NCI-H446 treated with DMSO at 0.1 percent for 48 hours (cell line): Measurements from ENCODE around the gene EIF2D.
"Not testable (repeated sequence)": the region's sequence is repeated elsewhere in the genome, so short reads cannot be mapped to it uniquely, and the experiment has no call there.

Experiments used
- DNase-seq: peaks from one replicate; lab custom pipeline; 2025; lab: John Stamatoyannopoulos, UW

Gene EIF2D

GRCh38 chr1:206612129-206612876 is at the start of gene EIF2D:
TSS of gene EIF2D (minus strand) at chr1:206612465. CDS start at chr1:206612342, 123 bp downstream.
- DNase-seq: peak; percentile 88

- DNase-seq: no peak
These were observed 49.0 kb upstream of the EIF2D start for GRCh38 chr1:206661161-206661820.

DNA sequence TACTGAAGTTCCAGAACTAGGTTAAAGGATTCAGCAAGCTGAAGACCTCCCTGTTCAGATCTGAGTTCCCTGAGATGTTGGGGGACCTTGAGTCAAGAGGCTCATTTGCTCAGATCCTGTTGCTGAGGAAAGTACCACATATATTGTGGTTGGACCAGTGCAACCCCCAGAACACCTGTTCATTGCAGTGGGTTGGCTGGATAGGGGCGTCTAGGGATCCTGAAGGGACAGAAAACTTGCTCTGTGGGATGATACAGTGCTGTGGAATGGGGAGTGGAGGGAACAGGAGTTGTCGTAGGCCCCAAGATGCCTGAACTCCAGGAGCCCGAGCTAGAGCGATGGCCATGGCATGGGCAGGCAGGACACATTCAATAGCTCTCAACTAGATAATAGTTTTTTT is 47.9 kb upstream of the EIF2D start:
- no peak for DNase-seq

GRCh38 chr1:206658981-206659273 is 46.7 kb upstream of the EIF2D start:
- no peak for DNase-seq

DNA sequence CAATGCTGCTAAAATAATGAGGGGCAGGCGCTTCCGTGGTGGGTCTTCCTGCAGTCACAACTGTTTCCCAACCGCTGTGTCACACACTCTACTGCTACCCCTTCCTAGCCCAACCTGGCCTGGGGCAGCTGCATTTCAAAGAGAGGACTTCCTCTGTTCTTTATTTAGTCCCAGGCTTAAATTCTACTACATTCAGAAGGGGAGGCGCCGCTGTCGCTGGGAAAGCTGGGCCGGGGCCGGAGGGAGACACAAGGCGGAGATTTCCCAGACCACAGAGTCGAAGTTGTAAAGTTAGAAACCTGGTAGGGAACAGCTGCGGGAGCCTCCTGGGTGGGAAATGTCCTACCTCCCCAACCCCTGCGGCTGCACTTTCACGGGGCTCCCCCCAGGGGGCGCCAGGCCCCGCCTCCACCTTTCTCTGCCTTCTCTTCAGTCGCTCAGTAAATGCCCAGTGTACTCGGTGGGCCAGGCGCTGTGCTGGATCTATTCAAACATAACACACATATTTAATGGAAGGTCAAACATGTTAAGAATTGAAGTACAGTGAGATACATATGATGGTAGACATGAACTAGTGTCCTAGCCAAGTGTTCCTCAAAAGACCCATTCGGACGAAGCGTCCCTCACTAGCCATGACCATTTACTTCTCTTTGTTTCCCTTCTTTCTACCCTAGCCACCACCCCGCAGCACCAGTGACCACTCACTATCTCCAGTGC is 46.2 kb upstream of the EIF2D start:
- no peak for DNase-seq

GRCh38 chr1:206657751-206658150 is 45.5 kb upstream of the EIF2D start:
- DNase-seq: no peak

- DNase-seq: no peak
These were observed 44.7 kb upstream of the EIF2D start for GRCh38 chr1:206656936-206657335.

GRCh38 chr1:206655471-206655882 is 43.2 kb upstream of the EIF2D start:
- DNase-seq: no peak

DNA sequence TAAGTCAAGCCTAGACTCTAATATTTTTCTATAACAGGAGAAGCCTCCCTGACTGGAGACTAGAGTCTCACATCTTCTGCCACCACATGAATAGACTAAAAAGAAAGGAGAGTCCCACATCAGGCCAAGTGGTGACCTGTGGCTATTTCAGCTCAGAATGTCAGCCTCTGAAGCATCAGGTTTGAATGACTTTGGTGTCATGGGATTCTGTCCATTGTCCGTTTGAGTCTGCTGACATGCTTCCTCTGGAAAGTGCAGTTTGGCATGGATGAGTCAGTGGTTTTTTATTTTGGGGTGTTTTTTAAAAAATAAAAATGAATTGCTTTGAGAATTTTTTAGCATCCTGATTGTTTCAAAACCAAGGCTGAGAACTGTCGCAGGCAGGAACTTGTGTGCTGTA is 42.6 kb upstream of the EIF2D start:
- DNase-seq: no peak

GRCh38 chr1:206653715-206654459 is 41.6 kb upstream of the EIF2D start:
- DNase-seq: no peak

GRCh38 chr1:206651958-206652890 is 40.0 kb upstream of the EIF2D start:
- DNase-seq: no peak

DNA sequence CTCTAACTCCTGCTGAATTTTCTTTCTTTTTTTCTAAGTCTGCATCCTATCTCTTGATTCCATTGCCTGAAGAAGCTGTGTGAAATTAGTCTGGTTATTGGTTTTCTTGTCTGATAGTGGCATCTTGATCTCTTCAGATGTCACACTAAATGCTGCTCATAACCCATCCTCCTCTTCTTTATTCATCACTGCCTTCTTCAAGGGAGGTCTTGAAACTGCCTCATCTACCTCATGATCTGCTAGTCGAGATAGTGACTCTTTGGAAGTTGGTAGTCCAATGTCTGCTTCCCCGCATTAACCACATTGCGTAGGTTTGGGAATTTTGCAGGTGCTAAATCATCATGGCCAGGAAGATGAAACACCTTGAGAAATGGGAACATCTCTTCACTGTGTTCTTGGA is 38.7 kb upstream of the EIF2D start:
- no peak for DNase-seq

GRCh38 chr1:206649261-206649921 is 37.1 kb upstream of the EIF2D start:
- no peak for DNase-seq

- no peak for DNase-seq
These were observed 35.0 kb upstream of the EIF2D start for GRCh38 chr1:206647224-206647623.

GRCh38 chr1:206646504-206646903 is 34.2 kb upstream of the EIF2D start:
- no peak for DNase-seq

DNA sequence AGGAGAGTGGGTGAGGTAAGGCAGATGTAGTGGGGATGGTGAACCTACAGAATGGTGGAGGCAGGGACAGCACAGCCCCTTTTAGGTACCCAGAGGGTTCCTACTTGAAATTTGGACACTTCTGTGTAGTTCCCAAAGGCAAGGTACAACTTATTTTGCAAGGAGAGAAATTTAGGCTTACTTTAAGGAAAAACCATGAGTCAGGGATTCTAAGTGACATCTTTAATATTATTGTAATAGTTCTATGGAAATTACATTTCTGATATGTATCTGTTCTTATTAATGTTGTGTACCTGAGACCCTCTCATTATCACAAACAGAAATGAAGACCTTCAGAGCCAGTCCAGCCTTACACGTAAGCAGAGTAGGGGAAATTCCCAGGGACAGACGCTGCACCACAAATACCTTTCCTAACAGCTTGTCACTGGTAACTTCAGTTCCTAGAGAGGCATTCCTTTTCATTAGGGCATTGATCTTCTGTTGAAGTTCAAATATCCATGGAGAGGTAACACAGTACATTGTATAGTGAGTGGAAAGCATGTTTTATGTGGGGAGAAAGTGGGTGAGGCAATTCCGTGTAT is 30.9 kb upstream of the EIF2D start:
- no peak for DNase-seq

- DNase-seq: not testable (repeated sequence)
These were observed 29.8 kb upstream of the EIF2D start for GRCh38 chr1:206642074-206642473.

- DNase-seq: no peak
These were observed 25.3 kb upstream of the EIF2D start for GRCh38 chr1:206637605-206638004.

DNA sequence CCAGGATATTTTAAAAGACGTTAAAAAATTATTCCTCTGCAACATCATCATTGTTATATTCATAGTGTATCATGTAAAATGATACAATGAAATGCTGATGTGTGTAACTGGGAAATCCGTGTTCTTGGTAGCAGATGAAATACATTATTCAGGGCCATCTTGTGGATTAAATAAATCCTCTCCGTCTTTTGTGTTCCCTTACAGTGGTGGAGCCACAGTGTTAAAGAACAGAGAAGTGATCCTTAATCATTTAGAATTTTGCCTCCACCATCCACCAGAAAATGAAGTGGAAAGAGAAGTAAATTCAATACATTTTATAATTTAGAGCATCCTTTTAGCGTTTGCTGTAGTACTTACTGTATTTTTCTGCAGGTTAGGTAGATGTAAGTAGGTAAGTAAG is 24.4 kb upstream of the EIF2D start:
- no peak for DNase-seq

DNA sequence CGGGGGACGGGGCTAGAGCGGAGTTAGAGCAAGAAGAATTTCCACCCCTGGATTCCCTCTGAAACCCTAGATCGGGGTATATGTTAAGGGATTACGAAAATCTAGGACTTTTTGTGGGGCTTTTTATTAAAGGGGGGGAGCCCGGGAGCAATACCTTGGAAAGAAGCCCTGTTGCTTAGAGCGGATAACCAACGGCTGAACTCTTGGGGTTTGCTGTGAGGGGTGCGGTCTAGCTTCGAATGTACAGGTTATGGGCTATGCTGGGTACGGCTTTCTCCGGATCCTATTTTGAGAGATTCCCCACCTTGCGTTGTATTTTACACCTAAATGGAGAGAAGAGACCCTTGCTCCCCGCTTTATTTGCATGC is 23.7 kb upstream of the EIF2D start:
- DNase-seq: no peak
